Epidermal melanocyte (primary cell): Measurements from ENCODE around the gene CASK.
"Not testable (repeated sequence)": the region's sequence is repeated elsewhere in the genome, so short reads cannot be mapped to it uniquely, and the experiment has no call there.

Experiments
- DNase-seq: peaks from one replicate; pipeline ENCODE4 v3.0.0; 2011; ENCODE audit warnings: low spot score; ENCODE audit not compliant: insufficient read length

CASK gene

GRCh38 chrX:41634284-41634683 lies 289.1 kb downstream of the CASK start:
- no peak for DNase-seq

DNA sequence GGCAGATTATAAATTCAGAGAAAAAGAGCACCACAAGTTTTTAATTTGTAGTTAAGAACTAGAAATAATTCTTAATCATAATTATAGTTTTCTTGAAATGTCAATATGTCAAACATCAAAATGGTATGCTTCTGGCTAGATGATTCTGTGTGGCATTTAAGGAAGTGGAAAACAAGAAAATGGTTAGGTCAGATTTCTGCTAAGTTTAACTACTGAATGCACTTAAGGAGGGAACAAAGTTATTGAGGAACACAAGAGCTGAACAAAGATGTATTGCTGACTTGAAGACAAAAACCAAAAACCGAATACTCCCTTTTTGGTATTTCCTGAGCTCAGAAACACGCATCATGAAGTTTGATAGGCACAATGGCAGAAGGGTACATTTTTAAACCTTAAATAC lies 293.3 kb downstream of the CASK start:
- DNase-seq, result no peak

DNA sequence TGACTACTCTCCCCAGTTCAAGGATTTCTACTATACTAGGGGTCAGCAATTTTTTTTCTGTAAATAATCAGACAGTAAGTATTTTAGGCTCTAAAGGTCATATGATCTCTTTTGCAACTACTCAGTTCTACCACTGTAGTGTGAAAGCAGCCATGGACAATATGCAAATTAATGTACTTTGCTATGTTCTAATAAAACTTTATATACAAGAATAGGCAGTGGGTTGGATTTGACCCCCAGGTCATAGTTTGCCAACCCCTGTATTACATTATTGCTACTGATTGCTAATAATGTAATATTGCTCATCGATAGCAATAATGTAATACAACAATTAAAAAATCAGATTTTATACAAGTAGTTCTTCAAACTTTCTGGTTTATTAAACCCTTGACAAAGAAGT lies 293.8 kb downstream of the CASK start:
- no peak for DNase-seq

DNA sequence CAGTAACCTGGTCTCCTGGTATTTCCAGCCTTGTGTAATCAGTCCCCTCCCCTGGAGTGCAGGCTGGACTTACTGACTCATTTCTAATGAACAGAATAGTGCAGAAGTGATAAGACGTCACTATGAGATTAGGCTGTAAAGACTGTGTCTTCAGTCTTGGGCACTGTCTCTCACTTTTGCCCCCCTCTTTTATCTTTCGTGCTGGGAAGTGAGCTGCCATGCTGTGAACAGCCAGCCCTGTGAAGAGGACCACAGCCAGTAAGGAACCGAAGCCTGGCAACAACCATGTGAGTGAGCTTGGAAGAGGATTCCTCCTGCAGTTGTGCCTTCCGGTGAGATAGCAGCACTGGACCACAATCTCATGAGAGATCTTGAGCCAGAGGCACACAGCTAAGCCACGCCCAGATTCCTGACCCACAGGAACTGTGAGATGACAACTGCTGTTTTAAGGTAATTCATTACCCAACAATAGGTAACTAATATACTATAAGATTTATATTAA lies 302.1 kb downstream of the CASK start:
- DNase-seq, result no peak

DNA sequence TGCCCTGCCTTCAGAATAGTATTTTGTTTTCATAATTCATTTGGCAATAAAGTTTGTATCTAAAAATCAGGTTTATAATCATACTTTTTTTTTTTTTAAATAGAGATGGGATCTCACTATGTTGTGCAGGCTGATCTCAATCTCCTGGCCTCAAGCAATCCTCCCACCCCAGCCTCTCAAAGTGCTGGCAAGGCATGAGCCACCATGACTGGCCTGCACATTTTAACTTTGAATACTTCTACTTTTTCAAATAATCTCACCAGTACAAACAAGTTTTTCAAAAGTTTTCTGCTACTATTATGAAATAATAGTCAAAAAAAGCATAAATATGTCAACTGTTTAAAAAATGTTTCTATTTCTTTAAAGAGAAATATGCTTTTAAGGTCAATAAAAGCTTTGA lies 304.1 kb downstream of the CASK start:
- DNase-seq, result no peak

GRCh38 chrX:41616935-41617334 lies 306.4 kb downstream of the CASK start:
- DNase-seq, result no peak

DNA sequence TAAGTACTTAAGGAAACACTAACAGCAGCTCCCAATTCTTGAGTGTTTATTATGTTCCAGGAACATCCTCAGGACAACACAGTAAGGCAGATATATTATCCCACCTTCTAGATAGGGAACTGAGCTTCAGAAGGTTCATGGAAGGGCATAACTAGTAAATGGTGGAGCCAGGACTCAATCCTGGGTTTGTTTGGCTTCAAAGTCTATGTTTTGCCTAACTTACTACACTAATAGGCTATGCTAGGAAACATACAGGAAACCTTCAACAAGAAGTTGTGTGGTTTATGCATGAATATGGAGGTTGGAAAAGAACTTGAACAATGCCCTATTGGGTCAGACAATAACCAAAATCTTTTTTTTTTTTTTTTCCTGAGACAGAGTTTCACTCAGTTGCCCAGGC lies 307.1 kb downstream of the CASK start:
- DNase-seq, result no peak

DNA sequence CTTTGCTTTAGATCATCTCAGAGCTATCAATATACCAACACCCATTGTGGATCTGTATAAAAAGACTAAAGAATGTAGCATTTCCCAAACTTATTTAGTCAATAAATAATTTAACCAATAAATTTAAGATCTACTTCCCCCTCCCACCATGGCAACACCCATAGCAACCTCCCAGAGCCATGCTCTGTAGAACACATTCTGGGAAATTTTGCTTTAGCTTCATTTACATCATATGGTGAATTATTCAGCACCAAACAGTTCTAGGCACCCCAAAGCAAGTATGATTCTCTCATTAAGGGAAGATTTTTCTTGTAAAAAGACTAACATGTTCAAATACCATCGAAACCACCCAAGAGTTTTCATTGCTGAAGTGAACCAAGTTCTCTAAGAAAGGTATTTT lies 315.1 kb downstream of the CASK start:
- DNase-seq, result no peak

- DNase-seq, result no peak
Observed at GRCh38 chrX:41607264-41607832, 316.0 kb downstream of the CASK start.

GRCh38 chrX:41606057-41606456 lies 317.3 kb downstream of the CASK start:
- DNase-seq, result not testable (repeated sequence)

DNA sequence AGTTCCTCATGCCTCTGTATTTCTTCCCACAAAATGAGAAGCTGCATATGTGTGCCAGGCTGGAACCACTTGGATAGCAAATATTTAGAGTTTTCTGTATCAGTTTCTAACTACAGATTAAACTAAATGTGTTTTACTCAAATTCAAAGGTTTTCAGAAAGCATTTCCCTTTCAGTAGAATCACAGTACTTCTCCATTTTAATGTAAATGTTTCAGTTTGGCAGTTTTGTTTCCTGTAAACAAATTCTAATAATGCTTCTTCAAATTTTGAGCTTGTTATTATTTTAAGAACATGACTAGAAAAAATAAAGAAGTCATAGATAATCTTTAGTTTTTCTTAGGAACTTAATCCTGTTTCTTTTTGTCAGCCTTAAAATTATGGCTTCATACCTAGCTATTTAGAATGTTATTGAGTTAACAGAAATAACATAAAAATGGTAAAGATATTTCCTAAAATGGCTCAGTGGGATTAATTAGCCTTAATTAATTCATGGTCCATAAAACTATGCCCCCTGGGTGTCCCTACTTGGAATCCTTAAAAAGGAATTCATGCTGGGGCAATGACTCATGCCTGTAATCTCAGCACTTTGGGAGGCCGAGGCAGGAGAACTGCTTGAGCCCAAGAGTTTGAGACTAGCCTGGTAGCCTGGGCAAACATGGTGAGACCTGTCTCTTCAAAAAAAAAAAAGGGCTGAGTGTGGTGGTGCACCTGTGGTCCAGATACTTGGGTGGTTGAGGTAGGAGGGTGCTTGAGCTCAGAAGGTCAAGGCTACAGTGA lies 318.4 kb downstream of the CASK start:
- DNase-seq, result no peak

DNA sequence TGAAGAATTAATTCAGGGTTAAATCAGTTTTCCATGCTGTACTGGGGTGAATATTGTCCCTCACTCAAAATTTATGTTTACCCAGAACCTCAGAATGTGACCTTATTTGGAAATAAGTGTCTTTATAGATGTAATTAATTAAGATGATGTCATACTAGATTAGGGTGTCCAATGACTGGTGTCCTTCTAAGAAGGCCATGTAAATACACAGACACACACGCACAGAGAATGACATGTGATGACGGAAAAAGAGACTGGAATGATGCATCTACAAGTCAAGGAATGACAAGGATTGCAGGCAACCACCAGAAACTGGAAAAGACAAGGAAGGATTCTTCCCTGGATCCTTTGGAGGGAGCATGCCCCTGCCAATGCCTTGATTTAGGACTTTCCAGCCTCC lies 319.2 kb downstream of the CASK start:
- DNase-seq, result no peak

GRCh38 chrX:41603596-41603995 lies 319.8 kb downstream of the CASK start:
- DNase-seq, result no peak

- no peak for DNase-seq
Observed at GRCh38 chrX:41602816-41603345, 320.5 kb downstream of the CASK start.

GRCh38 chrX:41600291-41600690 lies 323.1 kb downstream of the CASK start:
- DNase-seq, result peak; percentile 30

DNA sequence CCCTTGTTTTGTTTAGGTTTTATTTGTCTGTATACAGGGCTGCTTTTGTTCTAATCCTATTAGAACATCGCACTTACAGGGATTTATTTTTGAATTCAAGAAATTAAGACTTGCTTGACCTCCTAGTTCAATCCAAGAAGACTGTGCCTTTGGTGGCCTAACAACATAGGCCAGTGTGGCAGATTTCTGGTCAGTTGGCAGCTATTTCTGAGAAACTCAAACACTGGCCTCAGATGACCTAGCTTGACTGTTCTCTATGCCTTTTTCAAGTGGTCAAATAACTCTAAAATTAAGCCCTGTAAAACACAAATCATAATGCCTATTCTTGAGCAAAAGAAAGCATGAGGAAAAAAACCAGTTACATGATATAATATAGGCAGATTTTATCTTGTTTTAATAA lies 323.8 kb downstream of the CASK start:
- DNase-seq, result no peak

GRCh38 chrX:41596596-41596995 lies 326.8 kb downstream of the CASK start:
- DNase-seq, result no peak

DNA sequence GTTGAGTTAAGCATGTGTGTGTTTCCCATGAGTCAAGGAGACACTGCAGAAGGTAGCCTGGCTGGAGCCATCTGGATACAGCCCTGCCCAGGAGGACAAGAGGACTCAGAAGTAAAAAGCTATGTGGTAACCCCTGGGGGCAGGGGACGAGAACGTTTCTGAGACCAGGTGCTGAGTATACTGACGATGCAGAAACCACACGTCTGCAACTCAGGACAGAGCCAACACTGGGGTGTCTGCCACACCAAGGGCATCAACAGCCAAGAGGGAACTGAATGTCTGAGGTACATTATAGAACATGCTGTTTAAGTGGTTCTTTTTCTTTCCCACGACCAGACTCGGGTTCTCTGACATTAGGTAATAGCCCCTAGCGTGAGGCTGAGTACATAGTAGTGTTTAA lies 328.7 kb downstream of the CASK start:
- DNase-seq, result no peak

DNA sequence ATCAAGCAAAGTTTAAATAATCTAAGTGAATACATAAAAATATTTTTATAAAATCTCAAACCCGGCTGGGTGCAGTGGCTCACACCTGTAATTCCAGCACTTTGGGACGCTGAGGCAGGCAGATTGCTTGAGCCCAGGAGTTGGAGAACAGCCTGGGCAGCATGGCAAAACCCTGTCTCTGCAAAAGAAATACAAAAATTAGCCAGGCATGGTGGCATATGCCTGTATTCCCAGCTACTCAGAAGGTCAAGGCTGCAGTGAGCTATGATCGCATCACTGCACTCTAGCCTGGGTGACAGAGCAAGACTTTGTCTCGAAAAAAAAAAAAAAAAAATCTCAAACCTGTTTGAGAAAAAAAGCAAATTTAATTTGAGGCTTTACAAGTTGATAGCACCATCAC lies 331.4 kb downstream of the CASK start:
- no peak for DNase-seq

DNA sequence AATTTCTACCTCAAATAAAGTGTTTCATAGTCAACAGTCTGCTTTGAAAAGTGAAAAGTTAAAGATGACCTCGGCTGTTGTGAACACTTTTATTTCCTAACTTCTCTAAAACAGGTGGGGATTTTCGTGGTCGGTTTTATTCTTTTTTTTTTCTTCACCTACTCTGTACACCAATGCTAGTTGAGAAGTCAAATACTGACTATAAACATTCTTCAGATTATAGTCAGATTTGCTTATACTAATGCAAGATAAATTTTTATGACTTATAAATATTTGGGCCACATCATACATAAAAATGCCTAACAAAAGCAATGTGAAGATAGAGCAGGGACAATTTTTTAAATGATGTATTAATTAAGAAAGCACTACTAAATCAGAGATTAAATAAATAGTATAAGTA lies 332.7 kb downstream of the CASK start:
- DNase-seq, result no peak

- DNase-seq, result no peak
Observed at GRCh38 chrX:41589634-41590270, 333.6 kb downstream of the CASK start.

GRCh38 chrX:41588271-41588670 lies 335.1 kb downstream of the CASK start:
- DNase-seq, result no peak
